ENCODE results near the gene CPA4. TPM values are rescaled to one million over a fixed set of nuclear protein-coding genes. Genes with fewer than 3 reads are reported as not detected.

CPA4 gene
- total RNA-seq, 2 donors from 2014 or later = 0.23 TPM; not detected in 1

GRCh38 chr7:130365511-130366441 lies 72.8 kb downstream of the CPA4 start:
- H3K9me3 ChIP-seq = no peaks in the 10 kb centered on the region
- no peaks in the 10 kb centered on the region for H3K27me3 ChIP-seq (replicated peaks; ENCODE audit: insufficient read depth)
- 69% methylated on average over 15 of the region's 15 CpGs for WGBS
- peaks cover 12% of the 10 kb centered on the region for H3K4me1 ChIP-seq (replicated peaks)
- no peak for DNase-seq (ENCODE audit: low spot score)
- H3K36me3 ChIP-seq = no peaks in the 10 kb centered on the region
- TF ChIP-seq POLR2AphosphoS5 (IDR thresholded peaks at IDR 0.05) (no peak), CTCF (IDR thresholded peaks at IDR 0.05) (no peak), POLR2A (IDR thresholded peaks at IDR 0.05) (no peak)
- intact Hi-C loops (cut with DNase I) = no loop called here
- no peak overlapping the region for H3K27ac ChIP-seq
- H3K4me3 ChIP-seq = no peak overlapping the region

- WGBS = 95% methylated on average over 6 of the region's 6 CpGs
- TF ChIP-seq CTCF (IDR thresholded peaks at IDR 0.05) (no peak), POLR2A (IDR thresholded peaks at IDR 0.05) (no peak), POLR2AphosphoS5 (IDR thresholded peaks at IDR 0.05) (no peak)
- DNase-seq (ENCODE audit: low spot score) = no peak
- Histone ChIP-seq H3K27ac (no peak overlapping the region), H3K36me3 (no peaks in the 10 kb centered on the region), H3K9me3 (no peaks in the 10 kb centered on the region), H3K4me1 (replicated peaks) (peaks cover 12% of the 10 kb centered on the region), H3K27me3 (replicated peaks; ENCODE audit: insufficient read depth) (no peaks in the 10 kb centered on the region), H3K4me3 (no peak overlapping the region)
- intact Hi-C loops (cut with DNase I) = no loop called here
Measured at GRCh38 chr7:130366564-130366963, 73.6 kb downstream of the CPA4 start.

- no peak overlapping the region for H3K27ac ChIP-seq
- H3K9me3 ChIP-seq = no peaks in the 10 kb centered on the region
- intact Hi-C loops (cut with DNase I) = no loop called here
- H3K4me1 ChIP-seq (replicated peaks) = peaks cover 12% of the 10 kb centered on the region
- H3K4me3 ChIP-seq = no peak overlapping the region
- 94% methylated on average over 13 of the region's 13 CpGs for whole genome bisulfite sequencing
- DNase-seq (ENCODE audit: low spot score) = no peak
- TF ChIP-seq POLR2AphosphoS5 (IDR thresholded peaks at IDR 0.05) (no peak), CTCF (IDR thresholded peaks at IDR 0.05) (no peak), POLR2A (IDR thresholded peaks at IDR 0.05) (no peak)
- H3K36me3 ChIP-seq = no peaks in the 10 kb centered on the region
- no peaks in the 10 kb centered on the region for H3K27me3 ChIP-seq (replicated peaks; ENCODE audit: insufficient read depth)
Measured at GRCh38 chr7:130367088-130367755, 74.3 kb downstream of the CPA4 start.

GRCh38 chr7:130367836-130368746 lies 75.1 kb downstream of the CPA4 start:
- TF ChIP-seq POLR2AphosphoS5 (IDR thresholded peaks at IDR 0.05) (no peak), POLR2A (IDR thresholded peaks at IDR 0.05) (no peak), CTCF (IDR thresholded peaks at IDR 0.05) (no peak)
- H3K4me3 ChIP-seq = no peak overlapping the region
- H3K27ac ChIP-seq = peak overlapping the region; percentile 54 to 58
- WGBS = 71% methylated on average over 18 of the region's 19 CpGs
- DNase-seq (ENCODE audit: low spot score) = no peak
- intact Hi-C loops (cut with DNase I) = no loop called here
- no peaks in the 10 kb centered on the region for H3K36me3 ChIP-seq
- no peaks in the 10 kb centered on the region for H3K27me3 ChIP-seq (replicated peaks; ENCODE audit: insufficient read depth)
- no peaks in the 10 kb centered on the region for H3K9me3 ChIP-seq
- peaks cover 12% of the 10 kb centered on the region for H3K4me1 ChIP-seq (replicated peaks)
